Thyroid gland (tissue), 4 donors: ENCODE results near the gene MYH13. TPM values are rescaled to one million over a fixed set of nuclear protein-coding genes. Genes with fewer than 3 reads are reported as not detected.

Source experiments
- DNase-seq, 2 donors: peaks; one replicate each; pipeline ENCODE4 v3.0.0-alpha.2; 2019
- H3K27ac ChIP-seq, 3 donors: fragments of 200-600 bp; sonication (generic); 1 replicate in 2 of 3; 2 replicates in 1 of 3; pipeline ENCODE4 v1.5.1; 2016 to 2019; ENCODE audit warnings: mild to moderate bottlenecking in 1 of 3, moderate library complexity in 1 of 3
- H3K27me3 ChIP-seq: fragments of 200-600 bp; sonication (generic); one replicate; pipeline ENCODE4 v1.5.1; 2019
- H3K36me3 ChIP-seq, 2 donors: fragments of 200-600 bp; sonication (generic); one replicate each; pipeline ENCODE4 v1.5.1; 2016 to 2019
- H3K4me1 ChIP-seq, 2 donors: fragments of 200-600 bp; sonication (generic); one replicate each; pipeline ENCODE4 v1.5.1; 2017 to 2019
- H3K4me3 ChIP-seq, 3 donors: fragments of 200-600 bp; sonication (generic); replicated peaks in 1 of 3; 1 replicate in 2 of 3; 2 replicates in 1 of 3; pipeline ENCODE4 v1.5.1; 2016; ENCODE audit warnings: mild to moderate bottlenecking in 1 of 3
- H3K9me3 ChIP-seq: fragments of 200-600 bp; sonication (generic); one replicate; pipeline ENCODE4 v1.5.1; 2017
- CTCF ChIP-seq, 6 experiments: fragments of 200-600 bp in 3 of 6; fragments of 450-650 bp in 3 of 6; sonication (generic) in 3 of 6; IDR thresholded peaks; one replicate each; pipeline ENCODE4 v1.5.1; 2016 to 2019; ENCODE audit warnings: antibody characterized with exemption in 6 of 6, mild to moderate bottlenecking in 2 of 6, inconsistent platforms in 1 of 6, moderate library complexity in 1 of 6
- POLR2A ChIP-seq, 2 donors: fragments of 450-650 bp; IDR thresholded peaks; one replicate each; pipeline ENCODE4 v1.6.1; 2017; ENCODE audit warnings: antibody characterized with exemption in 2 of 2, mild to moderate bottlenecking in 2 of 2, moderate library complexity in 1 of 2
- WGBS, 2 donors: methylation state at CpG; one replicate each; pipeline ENCODE4 v1.1.5; 2017; 5-methylcytosine and 5-hydroxymethylcytosine counted together
- intact Hi-C: fragments of 100-400 bp; cut with DNase I; formaldehyde crosslinking; loops from one replicate; pipeline ENCODE4 v1.15.1; 2023
- total RNA-seq, 4 donors: library from RNA; depleted of rRNA; stranded (reverse); fragments of >200 nt; gene quantifications; one replicate each; pipeline ENCODE4 v1.2.3, GENCODE V29; 2016

Gene MYH13
- total RNA-seq, result not detected

DNA sequence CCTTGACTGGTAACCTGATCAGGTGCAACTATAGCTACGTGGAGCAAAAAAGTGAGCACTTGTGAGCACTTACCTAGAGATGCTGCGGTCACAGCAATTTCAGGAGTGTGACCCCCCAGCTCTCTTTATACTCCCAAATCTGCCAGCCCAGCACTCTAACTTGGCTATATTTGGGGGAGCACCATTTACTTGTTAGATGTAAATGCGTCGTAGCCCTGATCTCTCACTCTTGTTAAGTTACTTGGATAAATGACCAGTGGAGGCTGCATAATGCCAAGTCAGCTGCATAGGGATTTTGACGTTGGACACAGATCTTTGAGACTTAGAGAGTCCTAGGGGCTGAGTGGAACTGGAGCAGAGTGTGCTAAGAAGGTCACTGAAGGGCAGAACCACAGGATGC is at the start of gene MYH13:
Gene MYH13 (minus strand): TSS at position 101 of the 400 bp plus-strand sequence. CDS start 8,476 bp downstream, outside the sequence.
- DNase-seq, result no peak
- H3K27me3 ChIP-seq, result no peaks in the 10 kb centered on the region
- no peak within 1 kb of the TSS for H3K4me3 ChIP-seq
- 61 to 62% methylated on average over 5 of the region's 5 CpGs for WGBS, 2 donors
- no peaks in the 10 kb centered on the region for H3K4me1 ChIP-seq
- intact Hi-C loops, result no loop called here
- H3K9me3 ChIP-seq, result no peaks in the 10 kb centered on the region
- no peaks in the 10 kb centered on the region for H3K36me3 ChIP-seq
- TF ChIP-seq CTCF (IDR thresholded peaks at IDR 0.05), result no peak
- H3K27ac ChIP-seq, result no peak within 1 kb of the TSS

GRCh38 chr17:10421900-10422542 is 49.2 kb upstream of the MYH13 start, which contains the start of gene MYH8:
TSS of gene MYH8 (minus strand) at chr17:10421950. CDS start at chr17:10420227, 1,723 bp downstream.
- H3K36me3 ChIP-seq, result no peaks in the 10 kb centered on the region
- 76 to 79% methylated on average over 7 of the region's 7 CpGs for WGBS, 2 donors
- no peak within 1 kb of the TSS for H3K4me3 ChIP-seq
- H3K27ac ChIP-seq, result no peak within 1 kb of the TSS
- intact Hi-C loops, result no loop called here
- no peaks in the 10 kb centered on the region for H3K27me3 ChIP-seq
- no peak for DNase-seq
- TF ChIP-seq POLR2A (IDR thresholded peaks at IDR 0.05), result no peak
- TF ChIP-seq CTCF (IDR thresholded peaks at IDR 0.05), result no peak
- no peaks in the 10 kb centered on the region for H3K4me1 ChIP-seq
- H3K9me3 ChIP-seq, result no peaks in the 10 kb centered on the region

DNA sequence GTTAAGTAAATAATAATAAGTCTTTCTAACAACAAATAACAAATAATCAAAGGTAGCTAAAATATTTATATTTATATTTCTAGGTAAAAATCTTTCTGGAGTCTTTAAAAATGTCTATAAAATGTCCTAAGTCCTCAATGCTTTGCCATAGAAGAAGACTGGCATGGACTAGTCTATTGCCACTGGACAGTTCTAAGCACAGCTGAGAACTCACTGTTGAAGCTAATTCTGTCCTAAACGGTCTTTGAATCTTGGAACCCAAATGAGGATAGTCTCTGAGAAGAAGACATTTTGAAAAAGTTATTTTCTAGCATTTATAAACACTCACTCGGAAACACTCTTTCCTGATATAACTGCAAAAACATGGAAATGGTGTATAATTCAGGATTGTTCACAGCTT is 48.4 kb upstream of the MYH13 start:
- Histone ChIP-seq H3K4me3 (no peak overlapping the region), H3K27me3 (no peaks in the 10 kb centered on the region), H3K9me3 (no peaks in the 10 kb centered on the region), H3K27ac (no peak overlapping the region), H3K36me3 (no peaks in the 10 kb centered on the region), H3K4me1 (no peaks in the 10 kb centered on the region)
- DNase-seq, result no peak
- TF ChIP-seq CTCF (IDR thresholded peaks at IDR 0.05), result no peak
- intact Hi-C loops, result no loop called here
- WGBS, 2 donors, result 76 to 78% methylated on average over 2 of the region's 2 CpGs

GRCh38 chr17:10420811-10421210 is 48.0 kb upstream of the MYH13 start:
- Histone ChIP-seq H3K36me3 (no peaks in the 10 kb centered on the region), H3K27me3 (no peaks in the 10 kb centered on the region), H3K27ac (no peak overlapping the region), H3K9me3 (no peaks in the 10 kb centered on the region), H3K4me3 (no peak overlapping the region), H3K4me1 (no peaks in the 10 kb centered on the region)
- intact Hi-C loops, result no loop called here
- TF ChIP-seq CTCF (IDR thresholded peaks at IDR 0.05), result no peak
- no peak for TF ChIP-seq POLR2A (IDR thresholded peaks at IDR 0.05)
- no peak for DNase-seq
- 87 to 89% methylated on average over 2 of the region's 2 CpGs for WGBS, 2 donors

- no peaks in the 10 kb centered on the region for H3K4me1 ChIP-seq
- no peaks in the 10 kb centered on the region for H3K36me3 ChIP-seq
- no peak for TF ChIP-seq CTCF (IDR thresholded peaks at IDR 0.05)
- no peak for TF ChIP-seq POLR2A (IDR thresholded peaks at IDR 0.05)
- no peak overlapping the region for H3K27ac ChIP-seq
- DNase-seq, result no peak
- H3K9me3 ChIP-seq, result no peaks in the 10 kb centered on the region
- no peak overlapping the region for H3K4me3 ChIP-seq
- 31 to 47% methylated on average over 3 of the region's 3 CpGs for WGBS, 2 donors
- H3K27me3 ChIP-seq, result no peaks in the 10 kb centered on the region
- intact Hi-C loops, result no loop called here
Measured at GRCh38 chr17:10417431-10417830, 44.6 kb upstream of the MYH13 start.
